DOHH2 (cell line): ENCODE data around the gene SRC.

Experiments used
- CTCF ChIP-seq: fragments of 200-600 bp; sonication (generic); IDR thresholded peaks from one replicate; pipeline ENCODE4 v1.5.1; 2014; ENCODE audit warnings: antibody characterized with exemption, mild to moderate bottlenecking, low read depth, low read length; ENCODE audit not compliant: poor library complexity, severe bottlenecking
- EZH2phosphoT487 ChIP-seq: fragments of 200-600 bp; sonication (generic); IDR thresholded peaks from 2 replicates; pipeline ENCODE4 v1.6.1; 2017; ENCODE audit warnings: borderline replicate concordance, mild to moderate bottlenecking, antibody characterized with exemption, low read length, moderate library complexity, mixed read lengths

GRCh38 chr20:37296371-37296770 is 49.6 kb upstream of the SRC start:
- TF ChIP-seq CTCF (no peak), EZH2phosphoT487 (no peak)
